Measurements from ENCODE around the gene CD38. TPM values are rescaled to one million over a fixed set of nuclear protein-coding genes. Genes with fewer than 3 reads are reported as not detected.

Gene CD38
- polyA plus RNA-seq, 2 of the 4 experiments (the other 2 are of a cell fraction) = 7.8 to 12.4 TPM

GRCh38 chr4:15888515-15888914 lies 110.4 kb downstream of the CD38 start:
- no peak for FAIRE-seq
- 93% methylated on average over 8 of the region's 9 CpGs for WGBS (ENCODE audit: missing lambda C conversion rate)
- TF ChIP-seq CTCF (IDR thresholded peaks at IDR 0.05) (no peak), POLR2AphosphoS2 (conservative IDR thresholded peaks at IDR 0.05; ENCODE audit: low read length) (no peak), MYC (IDR thresholded peaks at IDR 0.05; ENCODE audit: borderline replicate concordance, low read length) (no peak), KDM1A (IDR thresholded peaks at IDR 0.05; ENCODE audit: low read depth) (no peak), EHF (CRISPR knock-in tag; IDR thresholded peaks at IDR 0.05) (no peak), REST (IDR thresholded peaks at IDR 0.05) (no peak), RFX5 (IDR thresholded peaks at IDR 0.05) (no peak)
- H3K9me3 ChIP-seq = no peaks in the 10 kb centered on the region
- H3K27ac ChIP-seq = no peak overlapping the region
- POLR2A ChIA-PET = no interaction called here
- ATAC-seq = no peak
- no peak overlapping the region for H3K4me3 ChIP-seq
- CTCF ChIA-PET = interaction anchor here (0.8 to 5.6 kb wide), 2 partner anchors 17 to 67 kb away, joined by 3 to 38 read pairs; no protein-coding TSS in a partner anchor
- no peak for DNase-seq (ENCODE audit: low read depth in 1 of 2, low spot score in 1 of 2)
- peaks cover 5% of the 10 kb centered on the region for H3K4me1 ChIP-seq
- H3K4me2 ChIP-seq = no peak overlapping the region

- ATAC-seq = no peak
Observed at GRCh38 chr4:15890246-15890829, 112.2 kb downstream of the CD38 start.

GRCh38 chr4:15891312-15891711 lies 113.2 kb downstream of the CD38 start:
- WGBS (ENCODE audit: missing lambda C conversion rate) = 82% methylated on average over 4 of the region's 4 CpGs
- ATAC-seq (no peak), FAIRE-seq (no peak), DNase-seq (ENCODE audit: low read depth in 1 of 2, low spot score in 1 of 2) (no peak)
- POLR2A ChIA-PET = no interaction called here
- H3K4me3 ChIP-seq = no peak overlapping the region
- peak overlapping the region in 1 of 2 experiments; percentile 29; a peak in 1 of 6 replicates for H3K27ac ChIP-seq
- H3K9me3 ChIP-seq = no peaks in the 10 kb centered on the region
- H3K4me2 ChIP-seq = no peak overlapping the region
- H3K4me1 ChIP-seq = peaks cover 31% of the 10 kb centered on the region
- CTCF ChIA-PET = interaction anchor here (1.2 to 5.6 kb wide), 2 partner anchors 9 to 65 kb away, joined by 11 to 38 read pairs; no protein-coding TSS in a partner anchor
- TF ChIP-seq BHLHE40 (IDR thresholded peaks at IDR 0.05; ENCODE audit: low read depth, low read length) = no peak
- TF ChIP-seq CHD4 (IDR thresholded peaks at IDR 0.05; ENCODE audit: borderline replicate concordance) = no peak
- TF ChIP-seq CEBPB (IDR thresholded peaks at IDR 0.05) = no peak
- TF ChIP-seq ZC3H11A (IDR thresholded peaks at IDR 0.05) = no peak
- TF ChIP-seq FOSB (CRISPR knock-in tag; IDR thresholded peaks at IDR 0.05) = no peak
- TF ChIP-seq ESRRA (IDR thresholded peaks at IDR 0.05; ENCODE audit: borderline replicate concordance, low read length) = no peak
- no peak for TF ChIP-seq NFE2L2 (conservative IDR thresholded peaks at IDR 0.05; ENCODE audit: low read length)
- no peak for TF ChIP-seq MYC (IDR thresholded peaks at IDR 0.05; ENCODE audit: borderline replicate concordance, low read length)
- no peak for TF ChIP-seq USF2 (IDR thresholded peaks at IDR 0.05)
- TF ChIP-seq HOXB13 (CRISPR knock-in tag; IDR thresholded peaks at IDR 0.05; ENCODE audit: low read depth) = no peak
- no peak for TF ChIP-seq MAFK (IDR thresholded peaks at IDR 0.05; ENCODE audit: partially characterized antibody)
- no peak for TF ChIP-seq RCOR1 (IDR thresholded peaks at IDR 0.05; ENCODE audit: low read depth, low read length)
- no peak for TF ChIP-seq KDM5A (IDR thresholded peaks at IDR 0.05)
- no peak for TF ChIP-seq PBX3 (IDR thresholded peaks at IDR 0.05)
- no peak for TF ChIP-seq TFCP2L1 (CRISPR knock-in tag; IDR thresholded peaks at IDR 0.05)

More at GRCh38 chr4:15890246-15890829, 112.2 kb downstream of the CD38 start:
- H3K4me1 ChIP-seq = peaks cover 23% of the 10 kb centered on the region
- WGBS (ENCODE audit: missing lambda C conversion rate) = 100% methylated on average over 4 of the region's 4 CpGs
- CTCF ChIA-PET = interaction anchor here (0.6 to 5.6 kb wide), 8 partner anchors 8 to 90 kb away, joined by 3 to 38 read pairs (median 4); no protein-coding TSS in a partner anchor
- DNase-seq (ENCODE audit: low read depth in 1 of 2, low spot score in 1 of 2) (no peak), FAIRE-seq (no peak)
- no peak overlapping the region for H3K4me2 ChIP-seq
- H3K9me3 ChIP-seq = no peaks in the 10 kb centered on the region
- POLR2A ChIA-PET = no interaction called here
- TF ChIP-seq CBX2 (IDR thresholded peaks at IDR 0.05; ENCODE audit: borderline replicate concordance, low read depth) = no peak
- TF ChIP-seq ZC3H11A (IDR thresholded peaks at IDR 0.05) = no peak
- no peak for TF ChIP-seq RCOR1 (IDR thresholded peaks at IDR 0.05; ENCODE audit: low read depth, low read length)
- TF ChIP-seq POLR2A (IDR thresholded peaks at IDR 0.05; ENCODE audit: low read length) = no peak
- TF ChIP-seq HES2 (IDR thresholded peaks at IDR 0.05) = no peak
- no peak for TF ChIP-seq NFE2L2 (conservative IDR thresholded peaks at IDR 0.05; ENCODE audit: low read length)
- no peak for TF ChIP-seq GATA3 (IDR thresholded peaks at IDR 0.05; ENCODE audit: borderline replicate concordance)
- TF ChIP-seq MAX (IDR thresholded peaks at IDR 0.05) = no peak
- no peak for TF ChIP-seq MAZ (IDR thresholded peaks at IDR 0.05; ENCODE audit: borderline replicate concordance, low read depth, low read length)
- no peak for TF ChIP-seq RFX5 (IDR thresholded peaks at IDR 0.05)
- H3K27ac ChIP-seq = 0 out of 6 replicates have a peak overlapping the region, but pooled peaks of 1 of the 2 experiments have one; percentile 29
- H3K4me3 ChIP-seq = no peak overlapping the region
